WTC11 (cell line): ENCODE results near the gene SWI5. TPM values are rescaled to one million over a fixed set of nuclear protein-coding genes. Genes with fewer than 3 reads are reported as not detected.

Source experiments
- ATAC-seq: fragments of 200-7000 bp; cut with Tn5 transposase; 2 replicates; pipeline ENCODE4 v1.10.0; 2021; ENCODE audit warnings: mild to moderate bottlenecking, moderate library complexity
- CTCF ChIA-PET: fragments of 300-600 bp; sonication (Branson Sonifier 250); formaldehyde crosslinking; loops from one replicate; lab custom pipeline; 2021; ENCODE audit warnings: antibody characterized with exemption; lab: Charles Lee
- POLR2A ChIA-PET: fragments of 350-600 bp; sonication (Branson Sonifier 250); formaldehyde crosslinking; loops from one replicate; lab custom pipeline; 2021; ENCODE audit warnings: antibody characterized with exemption; lab: Charles Lee
- DNase-seq: peaks from one replicate; pipeline ENCODE4 v3.0.0; 2021; ENCODE audit warnings: low spot score
- H3K27ac Mint-ChIP-seq: 2 replicates; pipeline ENCODE4 v1.8.0; 2021; ENCODE audit warnings: mixed read lengths
- H3K27me3 Mint-ChIP-seq: 2 replicates; pipeline ENCODE4 v1.8.0; 2021; ENCODE audit warnings: low read depth, mild to moderate bottlenecking, moderate library complexity, mixed read lengths
- H3K36me3 Mint-ChIP-seq: 2 replicates; pipeline ENCODE4 v1.8.0; 2021; ENCODE audit warnings: mixed read lengths
- H3K4me1 Mint-ChIP-seq: 2 replicates; pipeline ENCODE4 v1.8.0; 2022; ENCODE audit warnings: mixed read lengths
- H3K4me3 Mint-ChIP-seq: 2 replicates; pipeline ENCODE4 v1.8.0; 2021; ENCODE audit warnings: mild to moderate bottlenecking, moderate library complexity, mixed read lengths
- H3K9me3 Mint-ChIP-seq: 2 replicates; pipeline ENCODE4 v1.8.0; 2021; ENCODE audit warnings: mixed read lengths
- ATF2 ChIP-seq: sonication (generic); formaldehyde crosslinking; IDR thresholded peaks from 2 replicates; pipeline ENCODE4 v1.8.1; 2022; ENCODE audit warnings: low read depth, missing genetic modification reagents, borderline replicate concordance
- ATF6 ChIP-seq: sonication (generic); formaldehyde crosslinking; IDR thresholded peaks from 2 replicates; pipeline ENCODE4 v1.8.1; 2023; ENCODE audit warnings: mild to moderate bottlenecking, missing genetic modification reagents
- E2F5 ChIP-seq: sonication (generic); formaldehyde crosslinking; IDR thresholded peaks from 2 replicates; pipeline ENCODE4 v1.8.1; 2022; ENCODE audit warnings: mild to moderate bottlenecking, moderate library complexity, missing genetic modification reagents
- GRHL2 ChIP-seq: fragments of 250-450 bp; sonication (Bioruptor Pico); IDR thresholded peaks from 2 replicates; pipeline ENCODE4 v1.8.0; 2022; ENCODE audit warnings: mild to moderate bottlenecking, moderate library complexity; ENCODE audit not compliant: insufficient replicate concordance, severe bottlenecking
- KAT7 ChIP-seq: sonication (generic); formaldehyde crosslinking; IDR thresholded peaks from 2 replicates; pipeline ENCODE4 v1.8.1; 2023; ENCODE audit warnings: missing genetic modification reagents, mild to moderate bottlenecking, borderline replicate concordance
- NFE2L1 ChIP-seq: sonication (generic); formaldehyde crosslinking; IDR thresholded peaks from 2 replicates; pipeline ENCODE4 v1.8.1; 2023; ENCODE audit warnings: missing genetic modification reagents
- PRDM15 ChIP-seq: sonication (generic); formaldehyde crosslinking; IDR thresholded peaks from 2 replicates; pipeline ENCODE4 v1.8.0; 2022; ENCODE audit warnings: missing genetic modification reagents
- TEAD1 ChIP-seq: sonication (generic); formaldehyde crosslinking; IDR thresholded peaks from 2 replicates; pipeline ENCODE4 v1.8.0; 2022; ENCODE audit warnings: mild to moderate bottlenecking, missing genetic modification reagents
- TP53 ChIP-seq: sonication (generic); formaldehyde crosslinking; IDR thresholded peaks from 2 replicates; pipeline ENCODE4 v1.8.1; 2023; ENCODE audit warnings: mild to moderate bottlenecking, missing genetic modification reagents
- USF2 ChIP-seq: sonication (generic); formaldehyde crosslinking; IDR thresholded peaks from 2 replicates; pipeline ENCODE4 v1.8.1; 2023; ENCODE audit warnings: mild to moderate bottlenecking, missing genetic modification reagents, moderate library complexity
- ZNF232 ChIP-seq: sonication (generic); formaldehyde crosslinking; IDR thresholded peaks from 2 replicates; pipeline ENCODE4 v1.8.0; 2022; ENCODE audit warnings: mild to moderate bottlenecking, missing genetic modification reagents
- ZNF396 ChIP-seq: fragments of 250-450 bp; sonication (Bioruptor Pico); IDR thresholded peaks from 2 replicates; pipeline ENCODE4 v1.8.0; 2021; ENCODE audit warnings: mild to moderate bottlenecking, moderate library complexity, borderline replicate concordance
- ZNF671 ChIP-seq: fragments of 250-450 bp; sonication (Bioruptor Pico); IDR thresholded peaks from 2 replicates; pipeline ENCODE4 v1.8.0; 2021; ENCODE audit warnings: mild to moderate bottlenecking
- total RNA-seq: library from RNA; stranded (reverse); gene quantifications from 3 replicates; pipeline ENCODE4 v1.2.3, GENCODE V29; 2021

The SWI5 gene
- total RNA-seq, 1 experiment from 2014 or later, result 26.2 TPM

GRCh38 chr9:128231638-128232527 is 44.2 kb upstream of the SWI5 start (continued):
- no peak for TF ChIP-seq PRDM15 (CRISPR knock-in tag)
- TF ChIP-seq ATF2 (CRISPR knock-in tag), result no peak
- TF ChIP-seq ZNF232, result no peak
- TF ChIP-seq ATF6 (CRISPR knock-in tag), result no peak
- TF ChIP-seq USF2 (CRISPR knock-in tag), result no peak
- no peak for TF ChIP-seq E2F5 (CRISPR knock-in tag)
- no peak for TF ChIP-seq KAT7
- TF ChIP-seq ZNF671 (CRISPR knock-in tag), result no peak

GRCh38 chr9:128232528-128233428 is 43.3 kb upstream of the SWI5 start:
- peak; percentile 39 for ATAC-seq

More at GRCh38 chr9:128232528-128233428, 43.3 kb upstream of the SWI5 start:
- Mint-ChIP-seq H3K4me3 (no peak overlapping the region), H3K27me3 (peaks cover 4% of the 10 kb centered on the region), H3K36me3 (peaks cover 7% of the 10 kb centered on the region; the same call in 1 of the 2 replicates), H3K27ac (no peak overlapping the region), H3K9me3 (no peaks in the 10 kb centered on the region), H3K4me1 (0 out of 2 replicates have a peak, but pooled peaks cover 4% of the 10 kb centered on the region)
- DNase-seq, result no peak
- TF ChIP-seq GRHL2 (CRISPR knock-in tag) (no peak), TEAD1 (CRISPR knock-in tag) (no peak), NFE2L1 (CRISPR knock-in tag) (no peak), ZNF396 (no peak), TP53 (CRISPR knock-in tag) (no peak), USF2 (CRISPR knock-in tag) (no peak)
- CTCF ChIA-PET, result interaction anchor here (0.8 to 2.0 kb wide), 3 partner anchors 17 to 115 kb away, joined by 3 to 6 read pairs (median 5); no protein-coding TSS in a partner anchor
- POLR2A ChIA-PET, result interaction anchor here (0.9 to 2.0 kb wide), 2 partner anchors 14 to 17 kb away, joined by 3 to 7 read pairs; no protein-coding TSS in a partner anchor
